GM20000 (cell line): ENCODE data around the gene CEP41.

Experiments
- DNase-seq: peaks from one replicate; pipeline ENCODE4 v3.0.0; 2012; ENCODE audit warnings: low spot score
- TF ChIP-seq, protein P1 (sequence below): IDR thresholded peaks from 2 replicates; pipeline ENCODE4 v1.5.1; 2012; ENCODE audit warnings: mild to moderate bottlenecking, control low read depth; ENCODE audit errors: extremely low read depth, missing control alignments

The CEP41 gene

DNA sequence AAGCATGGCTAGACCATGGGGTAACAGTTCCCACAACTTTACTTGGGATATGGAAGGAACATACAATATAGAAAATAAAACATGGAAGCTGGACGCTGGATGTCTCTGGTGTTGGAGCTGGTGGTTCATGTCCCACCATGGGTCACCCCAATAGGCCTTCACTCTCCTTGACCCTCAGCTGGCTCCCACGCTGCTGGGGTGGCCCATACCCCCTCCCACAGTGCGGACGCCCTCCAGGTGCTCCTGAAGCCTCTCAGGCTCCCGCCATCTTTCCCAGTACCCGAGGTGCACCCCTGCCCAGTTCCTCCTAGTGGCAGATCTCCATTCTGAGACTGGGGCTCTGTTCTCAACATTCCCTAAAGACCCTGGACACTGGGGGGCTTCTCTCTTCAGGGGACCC is 66.3 kb downstream of the CEP41 start:
- TF ChIP-seq, protein P1, sequence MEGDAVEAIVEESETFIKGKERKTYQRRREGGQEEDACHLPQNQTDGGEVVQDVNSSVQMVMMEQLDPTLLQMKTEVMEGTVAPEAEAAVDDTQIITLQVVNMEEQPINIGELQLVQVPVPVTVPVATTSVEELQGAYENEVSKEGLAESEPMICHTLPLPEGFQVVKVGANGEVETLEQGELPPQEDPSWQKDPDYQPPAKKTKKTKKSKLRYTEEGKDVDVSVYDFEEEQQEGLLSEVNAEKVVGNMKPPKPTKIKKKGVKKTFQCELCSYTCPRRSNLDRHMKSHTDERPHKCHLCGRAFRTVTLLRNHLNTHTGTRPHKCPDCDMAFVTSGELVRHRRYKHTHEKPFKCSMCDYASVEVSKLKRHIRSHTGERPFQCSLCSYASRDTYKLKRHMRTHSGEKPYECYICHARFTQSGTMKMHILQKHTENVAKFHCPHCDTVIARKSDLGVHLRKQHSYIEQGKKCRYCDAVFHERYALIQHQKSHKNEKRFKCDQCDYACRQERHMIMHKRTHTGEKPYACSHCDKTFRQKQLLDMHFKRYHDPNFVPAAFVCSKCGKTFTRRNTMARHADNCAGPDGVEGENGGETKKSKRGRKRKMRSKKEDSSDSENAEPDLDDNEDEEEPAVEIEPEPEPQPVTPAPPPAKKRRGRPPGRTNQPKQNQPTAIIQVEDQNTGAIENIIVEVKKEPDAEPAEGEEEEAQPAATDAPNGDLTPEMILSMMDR: no peak
- DNase-seq: no peak

DNA sequence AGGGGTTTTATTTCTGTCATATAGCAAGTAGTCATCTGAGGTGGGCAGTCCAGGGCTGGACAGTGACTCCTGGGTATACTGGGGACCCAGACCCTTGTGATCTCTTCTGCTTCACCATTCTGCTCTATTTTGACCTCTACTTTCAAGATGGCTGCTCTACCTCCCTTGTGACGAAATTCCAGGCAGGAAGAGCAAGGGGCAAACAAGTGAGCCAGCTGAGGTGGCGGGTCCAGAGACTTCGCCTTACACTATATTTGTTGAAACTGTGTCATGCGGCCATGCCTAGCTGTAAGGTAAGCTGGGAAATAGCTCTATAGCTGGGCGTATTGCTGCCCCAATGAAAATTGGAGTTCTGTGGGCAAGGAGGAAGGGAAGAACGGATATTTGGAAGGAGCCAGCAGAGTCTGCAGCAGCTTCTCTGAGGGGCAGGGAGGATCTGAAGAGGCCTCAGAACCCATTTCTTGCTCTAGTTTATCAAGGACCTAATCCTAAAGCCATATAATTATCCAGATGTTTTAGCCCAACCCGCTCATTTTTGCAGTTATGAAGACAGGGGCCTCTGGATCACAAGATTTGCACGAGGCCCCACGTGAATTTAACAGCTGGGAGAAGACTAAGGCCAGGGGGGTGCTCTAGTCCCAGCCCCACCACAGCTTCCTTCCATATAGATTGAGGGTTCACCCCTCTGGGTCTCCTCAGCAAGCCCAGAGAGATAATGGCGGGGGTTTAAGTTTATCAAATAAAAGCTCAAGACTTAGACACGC is 68.2 kb downstream of the CEP41 start:
- DNase-seq: no peak
- TF ChIP-seq, protein P1: no peak

DNA sequence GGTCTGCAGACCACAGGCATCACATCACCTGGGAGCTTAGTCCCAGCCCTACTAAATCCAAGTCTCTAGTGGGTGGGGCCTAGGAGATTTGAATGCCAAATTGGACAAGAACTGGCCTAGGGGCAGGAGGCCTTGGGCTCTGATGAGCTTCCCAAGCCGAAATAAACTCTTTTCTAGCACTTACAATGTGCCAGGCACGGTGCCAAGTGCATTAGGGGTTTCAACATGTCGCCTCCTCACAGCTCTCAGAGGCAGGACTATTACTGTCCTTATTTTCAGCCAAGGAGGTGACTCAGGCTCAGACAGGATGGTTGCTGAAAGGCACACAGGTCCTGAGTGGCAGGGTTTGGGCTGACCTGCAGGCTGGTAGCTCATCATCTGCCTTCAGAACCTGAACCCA is 69.8 kb downstream of the CEP41 start:
- DNase-seq: no peak
- TF ChIP-seq, protein P1: no peak

DNA sequence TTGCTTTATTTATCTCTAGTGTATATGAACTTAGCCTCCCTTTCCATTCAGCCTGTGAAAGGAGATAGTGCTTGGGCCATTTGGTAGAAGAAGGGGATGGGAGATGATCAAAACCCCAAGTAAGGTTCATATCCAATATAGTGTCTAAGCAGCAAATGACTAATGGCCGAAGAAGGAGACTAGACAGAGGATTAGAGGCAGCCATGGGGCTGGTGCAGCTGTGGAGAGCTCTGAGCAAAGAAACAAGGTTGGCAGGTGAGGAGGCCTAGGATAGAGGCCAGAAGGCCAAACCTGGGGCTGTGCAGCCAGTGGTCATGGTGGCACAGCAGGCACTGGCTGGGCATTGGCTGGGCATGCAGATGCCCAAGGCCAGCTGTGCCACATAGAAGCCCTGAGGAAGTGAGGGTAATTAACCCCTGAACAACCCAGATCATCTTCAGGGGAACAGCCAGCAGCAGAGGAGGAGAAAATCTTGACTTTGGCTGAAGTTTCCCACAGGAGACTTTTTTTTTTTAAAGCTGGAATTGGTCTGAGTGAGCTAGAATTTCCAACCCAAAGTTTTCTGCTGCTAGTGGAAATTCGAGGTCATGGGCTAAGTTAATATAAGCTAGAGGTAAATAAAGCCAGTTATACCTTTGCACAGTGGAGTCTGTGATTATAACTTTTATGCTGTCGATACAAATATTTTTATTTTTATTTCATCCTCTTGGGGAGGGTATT is 70.8 kb downstream of the CEP41 start:
- TF ChIP-seq, protein P1: no peak
- no peak for DNase-seq

DNA sequence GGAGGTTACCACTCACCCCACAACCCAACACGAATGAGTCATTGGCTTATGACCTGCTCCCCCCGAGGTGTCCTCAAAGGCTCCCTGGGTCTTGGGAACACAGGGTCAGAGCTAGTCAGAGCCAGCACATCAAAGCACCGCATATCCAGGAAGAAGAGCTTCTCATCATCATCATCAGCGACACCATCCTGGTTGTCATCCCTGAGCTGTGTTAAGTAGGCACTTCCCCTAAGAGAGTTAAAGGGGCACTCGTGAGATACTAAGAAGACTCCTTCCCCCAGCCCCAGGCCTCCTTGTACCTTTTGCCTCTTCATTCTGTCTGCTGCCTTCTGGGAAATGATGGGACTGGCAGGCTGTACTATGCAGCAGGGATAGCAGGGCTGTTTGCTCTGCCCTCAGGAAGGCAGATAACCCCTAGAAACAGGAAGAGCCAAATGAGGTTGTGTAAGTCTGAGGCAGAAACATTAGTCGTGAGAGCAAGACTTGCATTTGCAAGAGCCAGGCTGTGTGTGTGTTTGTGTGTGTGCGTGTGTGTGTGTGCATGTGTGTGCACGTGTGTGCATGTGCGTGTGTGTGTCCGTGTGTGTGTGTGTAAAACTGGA is 71.6 kb downstream of the CEP41 start:
- no peak for DNase-seq
- TF ChIP-seq, protein P1: no peak

DNA sequence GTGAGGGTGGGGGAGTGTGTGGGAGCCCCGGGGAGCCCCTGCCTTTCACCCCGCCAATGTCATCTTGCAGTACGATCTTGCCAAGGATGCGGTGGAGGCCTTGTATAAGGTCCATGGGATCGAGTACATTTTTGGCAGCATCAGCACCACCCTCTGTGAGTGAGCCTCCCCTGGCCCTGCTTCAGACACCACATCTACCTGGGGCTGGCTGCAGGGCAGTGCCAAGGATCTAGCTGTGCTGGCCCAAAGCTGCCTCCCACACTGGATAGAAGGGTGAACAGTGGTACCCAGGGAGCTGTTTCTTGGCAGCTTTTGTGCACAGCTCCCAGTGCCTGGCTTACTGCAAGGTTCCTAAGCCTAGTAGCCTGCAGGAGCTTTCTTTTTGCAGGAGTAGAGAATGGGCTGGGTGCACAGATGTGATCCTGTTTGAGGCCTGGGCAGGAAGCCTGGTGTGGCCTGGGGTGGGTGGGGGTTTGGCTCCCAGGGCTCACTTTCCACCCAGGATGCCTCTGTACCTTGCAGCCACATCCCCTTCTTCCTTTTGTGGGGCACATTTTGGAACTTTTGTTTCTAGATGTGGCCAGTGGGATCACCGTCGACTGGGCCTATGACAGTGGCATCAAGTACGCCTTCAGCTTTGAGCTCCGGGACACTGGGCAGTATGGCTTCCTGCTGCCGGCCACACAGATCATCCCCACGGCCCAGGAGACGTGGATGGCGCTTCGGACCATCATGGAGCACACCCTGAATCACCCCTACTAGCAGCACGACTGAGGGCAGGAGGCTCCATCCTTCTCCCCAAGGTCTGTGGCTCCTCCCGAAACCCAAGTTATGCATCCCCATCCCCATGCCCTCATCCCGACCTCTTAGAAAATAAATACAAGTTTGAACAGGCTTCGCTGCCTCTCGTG is 72.7 kb downstream of the CEP41 start:
- no peak for DNase-seq

More for the DNA sequence above, 72.7 kb downstream of the CEP41 start:
- TF ChIP-seq, protein P1: no peak
